ENCODE results near the gene HIF3A. TPM values are rescaled to one million over a fixed set of nuclear protein-coding genes. Genes with fewer than 3 reads are reported as not detected.

HIF3A gene
- polyA plus RNA-seq, 2 of the 4 experiments (the other 2 are of a cell fraction), result not detected

GRCh38 chr19:46346821-46347571 is 50.2 kb downstream of the HIF3A start, which contains the start of gene PPP5C (continued):
- TF ChIP-seq ZNF302 (CRISPR knock-in tag; IDR thresholded peaks at IDR 0.05) (no peak), USF2 (IDR thresholded peaks at IDR 0.05) (no peak), REST (IDR thresholded peaks at IDR 0.05) (no peak), FOSL2 (IDR thresholded peaks at IDR 0.05) (no peak), FOSL2 (CRISPR knock-in tag; IDR thresholded peaks at IDR 0.05) (no peak), ELK1 (IDR thresholded peaks at IDR 0.05; ENCODE audit: low read depth, low read length) (no peak), JUNB (IDR thresholded peaks at IDR 0.05) (no peak), CBX8 (IDR thresholded peaks at IDR 0.05) (no peak), BHLHE40 (IDR thresholded peaks at IDR 0.05; ENCODE audit: low read depth, low read length) (no peak), JUN (IDR thresholded peaks at IDR 0.05) (peak; percentile 46 to 89; a peak in 4 of 5 replicates), CEBPB (IDR thresholded peaks at IDR 0.05) (0 out of 4 replicates have a peak, but pooled peaks of 1 of the 2 experiments have one; percentile 48), CBX2 (IDR thresholded peaks at IDR 0.05; ENCODE audit: borderline replicate concordance, low read depth) (no peak), CHD2 (IDR thresholded peaks at IDR 0.05; ENCODE audit: low read length, partially characterized antibody) (no peak), NFE2L2 (conservative IDR thresholded peaks at IDR 0.05; ENCODE audit: low read length) (no peak), NR3C1 (IDR thresholded peaks at IDR 0.05) (no peak), RCOR1 (IDR thresholded peaks at IDR 0.05; ENCODE audit: low read depth, low read length) (0 out of 2 replicates have a peak, but pooled peaks have one; percentile 9), ZSCAN20 (CRISPR knock-in tag; IDR thresholded peaks at IDR 0.05) (no peak)
- TF ChIP-seq, protein P1, sequence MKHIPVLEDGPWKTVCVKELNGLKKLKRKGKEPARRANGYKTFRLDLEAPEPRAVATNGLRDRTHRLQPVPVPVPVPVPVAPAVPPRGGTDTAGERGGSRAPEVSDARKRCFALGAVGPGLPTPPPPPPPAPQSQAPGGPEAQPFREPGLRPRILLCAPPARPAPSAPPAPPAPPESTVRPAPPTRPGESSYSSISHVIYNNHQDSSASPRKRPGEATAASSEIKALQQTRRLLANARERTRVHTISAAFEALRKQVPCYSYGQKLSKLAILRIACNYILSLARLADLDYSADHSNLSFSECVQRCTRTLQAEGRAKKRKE (CRISPR knock-in tag; IDR thresholded peaks at IDR 0.05; ENCODE audit: low read depth), result no peak

- WGBS (ENCODE audit: missing lambda C conversion rate), result 0% methylated on average over 3 of the region's 3 CpGs
- CTCF ChIA-PET, result interaction anchor here (0.8 to 14.1 kb wide), 30 partner anchors 10 to 269 kb away, joined by 3 to 129 read pairs (median 6); no protein-coding TSS in a partner anchor
- TF ChIP-seq, protein P2, sequence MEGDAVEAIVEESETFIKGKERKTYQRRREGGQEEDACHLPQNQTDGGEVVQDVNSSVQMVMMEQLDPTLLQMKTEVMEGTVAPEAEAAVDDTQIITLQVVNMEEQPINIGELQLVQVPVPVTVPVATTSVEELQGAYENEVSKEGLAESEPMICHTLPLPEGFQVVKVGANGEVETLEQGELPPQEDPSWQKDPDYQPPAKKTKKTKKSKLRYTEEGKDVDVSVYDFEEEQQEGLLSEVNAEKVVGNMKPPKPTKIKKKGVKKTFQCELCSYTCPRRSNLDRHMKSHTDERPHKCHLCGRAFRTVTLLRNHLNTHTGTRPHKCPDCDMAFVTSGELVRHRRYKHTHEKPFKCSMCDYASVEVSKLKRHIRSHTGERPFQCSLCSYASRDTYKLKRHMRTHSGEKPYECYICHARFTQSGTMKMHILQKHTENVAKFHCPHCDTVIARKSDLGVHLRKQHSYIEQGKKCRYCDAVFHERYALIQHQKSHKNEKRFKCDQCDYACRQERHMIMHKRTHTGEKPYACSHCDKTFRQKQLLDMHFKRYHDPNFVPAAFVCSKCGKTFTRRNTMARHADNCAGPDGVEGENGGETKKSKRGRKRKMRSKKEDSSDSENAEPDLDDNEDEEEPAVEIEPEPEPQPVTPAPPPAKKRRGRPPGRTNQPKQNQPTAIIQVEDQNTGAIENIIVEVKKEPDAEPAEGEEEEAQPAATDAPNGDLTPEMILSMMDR (IDR thresholded peaks at IDR 0.05), result 0 out of 3 replicates have a peak, but pooled peaks have one; percentile 38
- no peak for TF ChIP-seq E2F6 (IDR thresholded peaks at IDR 0.05; ENCODE audit: borderline replicate concordance, low read depth)
- no peak for TF ChIP-seq HOXB13 (CRISPR knock-in tag; IDR thresholded peaks at IDR 0.05; ENCODE audit: low read depth)
- TF ChIP-seq RARB (CRISPR knock-in tag; IDR thresholded peaks at IDR 0.05), result no peak
- TF ChIP-seq NPAS2 (CRISPR knock-in tag; IDR thresholded peaks at IDR 0.05; ENCODE audit: borderline replicate concordance), result no peak
- no peak for TF ChIP-seq CBX8 (IDR thresholded peaks at IDR 0.05)
- no peak for TF ChIP-seq ELK1 (IDR thresholded peaks at IDR 0.05; ENCODE audit: low read depth, low read length)
- DNase-seq (ENCODE audit: low read depth in 1 of 2, low spot score in 1 of 2) (no peak), FAIRE-seq (no peak), ATAC-seq (no peak)
- peaks cover 44% of the 10 kb centered on the region for H3K4me1 ChIP-seq
- POLR2A ChIA-PET, result interaction anchor here (0.7 to 1.1 kb wide), 5 partner anchors 9 to 253 kb away, joined by 3 to 4 read pairs (median 3); no protein-coding TSS in a partner anchor
- H3K27ac ChIP-seq, result peak overlapping the region; percentile 92 to 97
- peak overlapping the region; percentile 89 for H3K4me2 ChIP-seq
- no peaks in the 10 kb centered on the region for H3K9me3 ChIP-seq
- H3K4me3 ChIP-seq, result peak overlapping the region; percentile 71
These were observed 50.7 kb downstream of the HIF3A start for GRCh38 chr19:46347572-46347883.

Measured in A549 (cell line).